ENCODE results near the gene HSD17B12. TPM values are rescaled to one million over a fixed set of nuclear protein-coding genes. Genes with fewer than 3 reads are reported as not detected.

Gene HSD17B12
- total and polyA plus RNA-seq, 2 of the 4 experiments (the other 2 are of a cell fraction), result 38.0 to 44.6 TPM

DNA sequence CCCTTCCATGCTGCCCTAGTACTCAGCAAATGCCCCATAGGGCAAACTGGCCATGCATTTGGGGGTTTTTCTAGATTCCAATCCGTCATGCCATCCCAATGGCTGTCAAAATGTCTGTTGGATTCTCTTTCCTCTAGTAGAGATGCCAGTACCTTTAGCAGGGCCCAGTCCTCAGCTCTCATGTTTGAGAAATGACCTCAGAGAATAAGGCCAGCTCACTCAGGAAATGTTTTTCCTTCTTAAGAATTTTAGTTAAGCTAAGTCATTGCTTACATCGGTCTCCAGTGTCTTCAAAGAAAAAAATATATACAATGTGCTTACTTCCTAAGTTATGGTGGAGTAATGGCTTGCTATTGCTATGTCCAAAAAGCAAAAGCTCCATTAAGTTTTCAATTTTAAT lies 186.0 kb downstream of the HSD17B12 start:
- TF ChIP-seq MAZ (IDR thresholded peaks at IDR 0.05; ENCODE audit: borderline replicate concordance, low read depth, low read length) (no peak), BHLHE40 (IDR thresholded peaks at IDR 0.05; ENCODE audit: low read depth, low read length) (no peak), NFE2L2 (IDR thresholded peaks at IDR 0.05; ENCODE audit: low read depth, low read length) (peak; percentile 47; the same call in 1 of the 2 replicates), RFX5 (IDR thresholded peaks at IDR 0.05; ENCODE audit: low read depth, low read length) (no peak), MAFK (IDR thresholded peaks at IDR 0.05; ENCODE audit: low read depth, low read length) (no peak), RCOR1 (IDR thresholded peaks at IDR 0.05; ENCODE audit: insufficient replicate concordance, low read length) (no peak)
- TF ChIP-seq, protein P1, sequence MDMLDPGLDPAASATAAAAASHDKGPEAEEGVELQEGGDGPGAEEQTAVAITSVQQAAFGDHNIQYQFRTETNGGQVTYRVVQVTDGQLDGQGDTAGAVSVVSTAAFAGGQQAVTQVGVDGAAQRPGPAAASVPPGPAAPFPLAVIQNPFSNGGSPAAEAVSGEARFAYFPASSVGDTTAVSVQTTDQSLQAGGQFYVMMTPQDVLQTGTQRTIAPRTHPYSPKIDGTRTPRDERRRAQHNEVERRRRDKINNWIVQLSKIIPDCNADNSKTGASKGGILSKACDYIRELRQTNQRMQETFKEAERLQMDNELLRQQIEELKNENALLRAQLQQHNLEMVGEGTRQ (IDR thresholded peaks at IDR 0.05; ENCODE audit: low read depth, low read length), result no peak
- H3K9me1 ChIP-seq (ENCODE audit: insufficient read depth, low read length), result peaks cover 5% of the 10 kb centered on the region; the same call in 1 of the 2 replicates
- H2BK20ac ChIP-seq (ENCODE audit: low read depth, low read length), result no peak overlapping the region
- H3K56ac ChIP-seq (ENCODE audit: extremely low read depth, insufficient read depth, low read length), result no peak overlapping the region
- no peak overlapping the region for H2AFZ ChIP-seq (replicated peaks; ENCODE audit: low read length, poor library complexity)
- H3K27me3 ChIP-seq (ENCODE audit: control insufficient read depth, insufficient read depth, low read length), result peaks cover 4% of the 10 kb centered on the region; the same call in 1 of the 2 replicates
- no peaks in the 10 kb centered on the region for H4K20me1 ChIP-seq (ENCODE audit: insufficient read depth, low read length)
- no peak overlapping the region; the same call in 1 of the 2 replicates for H3K23ac ChIP-seq (ENCODE audit: low read depth, low read length)
- H3K14ac ChIP-seq (replicated peaks; ENCODE audit: low read depth, low read length), result 0 out of 2 replicates have a peak overlapping the region, but pooled peaks have one; percentile 62
- POLR2A ChIA-PET (ENCODE audit: unreplicated experiment), result no interaction called here
- no peak overlapping the region for H2AK9ac ChIP-seq (replicated peaks; ENCODE audit: low read depth, low read length, poor library complexity)
- peak overlapping the region in 1 of 2 experiments; percentile 58; a peak in 1 of 4 replicates for H4K8ac ChIP-seq (ENCODE audit: low read depth in 2 of 2, low read length in 2 of 2)
- in situ Hi-C loops (cut with MboI; ENCODE audit: low sequenced_read_pairs), result no loop called here
- no TSS peak for BruUV-seq (replicated peaks)
- no CpG with 5 or more reads among the region's 2 CpGs for WGBS, 2 experiments (ENCODE audit: extremely low coverage in 2 of 2, insufficient read length in 1 of 2)
- H3K4me2 ChIP-seq (ENCODE audit: low read depth, low read length), result no peak overlapping the region
- peak overlapping the region; percentile 72; the same call in 1 of the 2 replicates for H2BK120ac ChIP-seq (ENCODE audit: low read depth, low read length)
- no peaks in the 10 kb centered on the region for H3K36me3 ChIP-seq (ENCODE audit: control insufficient read depth, insufficient read depth, low read length)
- H2BK15ac ChIP-seq (ENCODE audit: low read depth, low read length), result no peak overlapping the region
- H4K5ac ChIP-seq (ENCODE audit: low read depth, low read length), result peak overlapping the region; percentile 26; the same call in 1 of the 2 replicates
- no peak overlapping the region for H3K9ac ChIP-seq (ENCODE audit: low read depth, low read length)
- no peaks in the 10 kb centered on the region for H3K79me1 ChIP-seq (ENCODE audit: low read depth in 1 of 2, low read length in 2 of 2)
- H3K4ac ChIP-seq (ENCODE audit: low read depth, low read length), result peak overlapping the region; percentile 32; the same call in 1 of the 2 replicates
- H3K4me3 ChIP-seq (ENCODE audit: insufficient read depth, low read depth, low read length), result no peak overlapping the region
- dilution Hi-C loops (cut with HindIII; ENCODE audit: low sequenced_read_pairs, unreplicated experiment), result no loop called here
- ATAC-seq (ENCODE audit: low read depth) (peak; percentile 83), DNase-seq (peak; percentile 80)
- no peak overlapping the region for H4K91ac ChIP-seq (ENCODE audit: insufficient read depth, low read depth, low read length)
- H2BK5ac ChIP-seq (ENCODE audit: low read depth, low read length, poor library complexity, severe bottlenecking), result no peak overlapping the region
- H3K4me1 ChIP-seq (ENCODE audit: control insufficient read depth, insufficient read depth, low read length), result peaks cover 11% of the 10 kb centered on the region
- H3K27ac ChIP-seq (ENCODE audit: insufficient read depth, low read length), result peak overlapping the region; percentile 56; the same call in 1 of the 2 replicates
- CTCF ChIA-PET, result interaction anchor here (0.6 to 1.5 kb wide), 3 partner anchors 15 to 104 kb away, joined by 3 to 6 read pairs (median 3); no protein-coding TSS in a partner anchor
- H2AK5ac ChIP-seq (ENCODE audit: low read depth, low read length), result no peak overlapping the region
- H3K18ac ChIP-seq (ENCODE audit: low read depth, low read length), result peak overlapping the region; percentile 42; the same call in 1 of the 2 replicates
- H3K9me3 ChIP-seq (ENCODE audit: control insufficient read depth, insufficient read depth, low read length), result no peaks in the 10 kb centered on the region
- intact Hi-C loops (cut with micrococcal nuclease), result no loop called here

All from IMR-90 (cell line).